IPS DF 6.9 (cell line): ENCODE measurements around the gene OPCML.

Experiments
- DNase-seq: peaks from one replicate; pipeline ENCODE4 v3.0.0-alpha.2; 2013; ENCODE audit warnings: low read depth, low spot score
- H3K27ac ChIP-seq: one replicate; pipeline ENCODE4 v1.5.1; 2013; ENCODE audit warnings: low read length, control low read depth
- H3K27me3 ChIP-seq: 2 replicates; pipeline ENCODE4 v1.6.1; 2013; ENCODE audit warnings: mild to moderate bottlenecking, low read length; ENCODE audit not compliant: control insufficient read depth, insufficient read depth
- H3K36me3 ChIP-seq: 2 replicates; pipeline ENCODE4 v1.6.1; 2013; ENCODE audit warnings: low read length; ENCODE audit not compliant: control insufficient read depth, insufficient read depth
- H3K4me1 ChIP-seq: 2 replicates; pipeline ENCODE4 v1.6.1; 2013; ENCODE audit warnings: low read length; ENCODE audit not compliant: control insufficient read depth, insufficient read depth
- H3K4me3 ChIP-seq: 2 replicates; pipeline ENCODE4 v1.5.1; 2013; ENCODE audit warnings: mild to moderate bottlenecking, low read length
- H3K9me3 ChIP-seq: 2 replicates; pipeline ENCODE4 v1.6.1; 2013; ENCODE audit warnings: low read length, inconsistent platforms; ENCODE audit not compliant: control insufficient read depth, insufficient read depth
- WGBS: extraction: QIAGEN DNeasy Blood & Tissue Kit; methylation state at CpG from one replicate; pipeline ENCODE4 v1.1.7; 2013; ENCODE audit warnings: mixed read lengths, missing lambda C conversion rate; ENCODE audit not compliant: insufficient read length, insufficient coverage; 5-methylcytosine and 5-hydroxymethylcytosine counted together

OPCML gene

GRCh38 chr11:133343951-133344350 lies 188.3 kb downstream of the OPCML start:
- H3K27ac ChIP-seq: no peak overlapping the region
- no CpG with 5 or more reads among the region's 9 CpGs for WGBS
- H3K9me3 ChIP-seq: no peaks in the 10 kb centered on the region
- H3K36me3 ChIP-seq: no peaks in the 10 kb centered on the region
- peak; percentile 4 for DNase-seq
- H3K4me3 ChIP-seq: no peak overlapping the region
- no peaks in the 10 kb centered on the region for H3K4me1 ChIP-seq
- no peaks in the 10 kb centered on the region for H3K27me3 ChIP-seq

DNA sequence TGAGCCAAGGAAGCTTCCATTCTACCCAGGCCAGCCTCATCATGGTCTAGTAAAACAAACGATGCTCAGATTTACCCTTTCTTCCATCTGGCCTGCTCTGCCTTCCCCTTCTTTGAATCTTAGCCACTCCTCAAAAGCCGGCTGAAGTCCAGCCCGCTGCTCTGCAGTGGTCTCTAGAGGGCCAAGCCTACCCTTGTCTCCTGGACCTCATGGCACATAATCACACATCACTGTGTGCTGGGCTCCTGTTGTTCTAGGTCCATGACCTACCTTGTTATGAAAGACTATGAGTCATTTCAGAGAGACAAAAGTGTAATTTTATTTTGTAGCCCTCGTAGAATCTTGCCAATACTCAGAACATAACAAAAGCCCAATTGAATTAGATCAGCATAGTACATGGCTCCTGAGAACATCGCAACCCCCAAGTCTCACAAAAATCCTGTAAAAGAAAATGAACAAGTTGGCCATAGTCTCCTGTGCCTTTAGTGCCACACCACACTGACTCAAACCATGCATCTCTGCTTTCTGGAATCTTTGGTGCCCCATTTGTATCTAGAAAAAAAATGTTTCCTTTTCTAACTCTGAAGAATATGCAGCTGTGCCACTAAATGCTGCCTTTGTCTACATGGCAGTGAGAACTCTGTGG lies 192.7 kb downstream of the OPCML start:
- Histone ChIP-seq H3K36me3 (no peaks in the 10 kb centered on the region), H3K4me3 (no peak overlapping the region), H3K27ac (no peak overlapping the region), H3K27me3 (no peaks in the 10 kb centered on the region), H3K4me1 (no peaks in the 10 kb centered on the region), H3K9me3 (no peaks in the 10 kb centered on the region)
- WGBS: no CpG with 5 or more reads among the region's 5 CpGs
- DNase-seq: no peak

- Histone ChIP-seq H3K9me3 (no peaks in the 10 kb centered on the region), H3K4me1 (no peaks in the 10 kb centered on the region), H3K27ac (no peak overlapping the region), H3K36me3 (no peaks in the 10 kb centered on the region), H3K4me3 (no peak overlapping the region), H3K27me3 (no peaks in the 10 kb centered on the region)
- DNase-seq: no peak
- WGBS: no CpG with 5 or more reads among the region's 2 CpGs
These were observed 193.7 kb downstream of the OPCML start for GRCh38 chr11:133338588-133338987.

- no peaks in the 10 kb centered on the region for H3K36me3 ChIP-seq
- no peak overlapping the region for H3K27ac ChIP-seq
- H3K27me3 ChIP-seq: no peaks in the 10 kb centered on the region
- no peak overlapping the region for H3K4me3 ChIP-seq
- no peaks in the 10 kb centered on the region for H3K9me3 ChIP-seq
- peak; percentile 13 for DNase-seq
- H3K4me1 ChIP-seq: no peaks in the 10 kb centered on the region
- WGBS: no CpG with 5 or more reads among the region's 7 CpGs
These were observed 194.3 kb downstream of the OPCML start for GRCh38 chr11:133337951-133338418.

DNA sequence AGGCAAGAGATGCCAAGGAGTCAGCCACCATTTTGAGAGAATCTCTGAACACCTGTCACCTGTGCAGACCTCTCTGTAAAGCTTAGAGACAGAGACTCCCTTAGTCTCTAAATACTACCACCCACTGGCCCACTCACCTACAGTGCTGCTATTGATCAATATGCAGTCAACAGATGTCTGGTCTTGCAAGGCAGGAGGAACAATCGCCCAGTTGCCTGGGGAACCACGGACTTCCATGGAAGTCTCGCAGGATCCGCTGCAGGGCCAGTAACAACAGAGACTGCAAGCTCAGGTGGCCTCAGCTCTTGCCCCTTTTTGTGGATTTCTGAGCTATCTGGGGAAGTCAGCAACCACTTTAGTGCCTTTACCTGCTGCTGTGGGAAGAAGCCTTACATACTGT lies 195.1 kb downstream of the OPCML start:
- Histone ChIP-seq H3K36me3 (no peaks in the 10 kb centered on the region), H3K9me3 (no peaks in the 10 kb centered on the region), H3K4me3 (no peak overlapping the region), H3K27ac (no peak overlapping the region), H3K4me1 (no peaks in the 10 kb centered on the region), H3K27me3 (no peaks in the 10 kb centered on the region)
- no CpG with 5 or more reads among the region's 4 CpGs for WGBS
- DNase-seq: no peak

GRCh38 chr11:133331031-133331430 lies 201.3 kb downstream of the OPCML start:
- DNase-seq: no peak
- WGBS: no CpG with 5 or more reads among the region's 3 CpGs
- Histone ChIP-seq H3K9me3 (no peaks in the 10 kb centered on the region), H3K4me1 (no peaks in the 10 kb centered on the region), H3K4me3 (no peak overlapping the region), H3K27me3 (no peaks in the 10 kb centered on the region), H3K36me3 (no peaks in the 10 kb centered on the region), H3K27ac (no peak overlapping the region)

GRCh38 chr11:133326849-133327248 lies 205.5 kb downstream of the OPCML start:
- Histone ChIP-seq H3K27me3 (no peaks in the 10 kb centered on the region), H3K9me3 (no peaks in the 10 kb centered on the region), H3K4me3 (no peak overlapping the region), H3K27ac (no peak overlapping the region), H3K36me3 (no peaks in the 10 kb centered on the region), H3K4me1 (no peaks in the 10 kb centered on the region)
- WGBS: 100% methylated on average over 7 of the region's 7 CpGs
- no peak for DNase-seq

DNA sequence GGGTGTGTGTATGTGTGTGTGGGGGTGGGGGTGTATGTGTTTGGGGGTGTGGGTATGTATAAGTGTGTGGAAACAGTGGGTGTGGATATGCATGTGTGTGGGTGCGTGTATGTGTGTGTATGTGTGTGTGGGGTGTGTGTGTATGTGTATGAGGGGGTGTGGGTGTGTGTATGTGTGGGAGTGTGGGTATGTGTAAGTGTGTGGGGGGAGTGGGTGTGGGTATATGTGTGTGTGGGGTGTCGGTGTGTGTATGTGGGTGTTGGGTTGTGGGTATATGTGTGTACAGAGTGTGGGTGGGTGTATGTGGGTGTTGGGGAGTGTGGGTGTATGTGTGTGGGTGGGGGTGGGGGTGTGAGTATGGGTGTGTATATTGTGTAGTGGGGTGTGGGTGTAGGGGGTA lies 206.0 kb downstream of the OPCML start:
- Histone ChIP-seq H3K4me1 (no peaks in the 10 kb centered on the region), H3K27me3 (no peaks in the 10 kb centered on the region), H3K9me3 (no peaks in the 10 kb centered on the region), H3K36me3 (no peaks in the 10 kb centered on the region), H3K27ac (no peak overlapping the region), H3K4me3 (no peak overlapping the region)
- 100% methylated on average over 2 of the region's 2 CpGs for WGBS
- no peak for DNase-seq

DNA sequence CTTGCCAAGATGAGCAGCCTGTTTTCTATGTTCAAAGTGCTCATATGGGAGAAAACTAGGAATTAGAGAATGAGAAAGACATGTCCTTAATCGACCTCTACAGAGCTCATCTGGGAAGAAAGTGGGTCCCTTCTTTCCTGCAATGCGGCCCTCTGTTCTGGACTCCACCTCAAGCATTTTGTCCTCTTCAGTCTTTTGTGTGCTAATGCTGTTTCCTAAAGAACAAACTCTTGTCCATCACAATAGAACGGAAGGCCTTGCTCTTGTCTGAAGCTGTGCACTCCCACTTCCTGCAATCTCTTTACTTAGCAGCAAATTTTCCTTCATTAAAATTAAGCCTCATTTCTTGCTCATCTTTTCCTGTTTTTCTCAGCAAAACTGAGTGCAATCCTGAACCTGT lies 206.6 kb downstream of the OPCML start:
- no CpG with 5 or more reads among the region's 3 CpGs for WGBS
- H3K27ac ChIP-seq: no peak overlapping the region
- no peak overlapping the region for H3K4me3 ChIP-seq
- no peaks in the 10 kb centered on the region for H3K36me3 ChIP-seq
- no peak for DNase-seq
- no peaks in the 10 kb centered on the region for H3K4me1 ChIP-seq
- no peaks in the 10 kb centered on the region for H3K27me3 ChIP-seq
- no peaks in the 10 kb centered on the region for H3K9me3 ChIP-seq

- Histone ChIP-seq H3K27me3 (no peaks in the 10 kb centered on the region), H3K27ac (no peak overlapping the region), H3K4me3 (no peak overlapping the region), H3K4me1 (no peaks in the 10 kb centered on the region), H3K36me3 (no peaks in the 10 kb centered on the region), H3K9me3 (no peaks in the 10 kb centered on the region)
- DNase-seq: no peak
- whole genome bisulfite sequencing: no CpG with 5 or more reads among the region's 3 CpGs
These were observed 208.9 kb downstream of the OPCML start for GRCh38 chr11:133323354-133323753.

DNA sequence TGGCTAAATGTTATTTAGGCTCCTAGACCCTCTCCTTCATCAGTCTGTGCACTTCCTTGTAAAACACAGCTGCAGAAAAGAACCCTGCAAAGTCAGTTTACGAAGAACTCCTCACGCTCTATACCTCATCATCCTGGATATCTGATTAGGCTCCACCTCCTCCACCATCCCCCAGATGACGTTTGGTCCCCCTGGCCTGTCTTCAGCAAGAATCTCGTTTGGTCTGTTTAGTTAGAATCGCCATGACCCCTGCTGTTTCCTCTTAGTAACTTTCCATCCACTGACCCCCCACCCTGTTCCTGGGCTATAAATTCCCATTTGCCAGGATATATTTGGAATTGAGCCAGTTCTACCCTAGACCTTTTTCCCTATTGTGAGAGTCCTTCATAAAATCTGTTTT lies 214.1 kb downstream of the OPCML start:
- no peaks in the 10 kb centered on the region for H3K36me3 ChIP-seq
- DNase-seq: peak; percentile 43
- H3K27me3 ChIP-seq: no peaks in the 10 kb centered on the region
- H3K4me3 ChIP-seq: no peak overlapping the region
- no peaks in the 10 kb centered on the region for H3K9me3 ChIP-seq
- no CpG with 5 or more reads among the region's 5 CpGs for WGBS
- H3K4me1 ChIP-seq: no peaks in the 10 kb centered on the region; the same call in 1 of the 2 replicates
- H3K27ac ChIP-seq: no peak overlapping the region
